Bronchial epithelial cell (primary cell): ENCODE data around the gene CBX5. TPM values are rescaled to one million over a fixed set of nuclear protein-coding genes. Genes with fewer than 3 reads are reported as not detected.

Source experiments
- DNase-seq: peaks from one replicate; pipeline ENCODE4 v3.0.0-alpha.2; 2010; ENCODE audit warnings: low read depth
- FAIRE-seq: peaks from 2 replicates; lab custom pipeline; 2011; peaks lifted over from hg19 to GRCh38; lab: Jason Lieb, UNC
- H3K27me3 ChIP-seq: 2 replicates; pipeline ENCODE4 v1.5.1; 2011; ENCODE audit warnings: low read length; ENCODE audit not compliant: control insufficient read depth, insufficient read depth
- H3K36me3 ChIP-seq: 2 replicates; pipeline ENCODE4 v1.5.1; 2011; ENCODE audit warnings: low read length; ENCODE audit not compliant: control insufficient read depth, insufficient read depth
- H3K4me3 ChIP-seq: 2 replicates; pipeline ENCODE4 v1.5.1; 2011; ENCODE audit warnings: mild to moderate bottlenecking, low read depth, low read length, control low read depth
- total RNA-seq: library from RNA; depleted of rRNA; stranded (reverse); fragments of >200 nt; gene quantifications from 2 replicates; pipeline ENCODE4 v1.2.1, GENCODE V29; 2014
- TF ChIP-seq, protein P1 (sequence below): IDR thresholded peaks from 2 replicates; pipeline ENCODE4 v1.5.1; 2011; ENCODE audit warnings: mild to moderate bottlenecking, moderate library complexity, low read length, control low read depth, inconsistent platforms; ENCODE audit not compliant: insufficient read depth, severe bottlenecking

The CBX5 gene
- total RNA-seq, 1 donor from 2014 or later: 13.2 TPM

DNA sequence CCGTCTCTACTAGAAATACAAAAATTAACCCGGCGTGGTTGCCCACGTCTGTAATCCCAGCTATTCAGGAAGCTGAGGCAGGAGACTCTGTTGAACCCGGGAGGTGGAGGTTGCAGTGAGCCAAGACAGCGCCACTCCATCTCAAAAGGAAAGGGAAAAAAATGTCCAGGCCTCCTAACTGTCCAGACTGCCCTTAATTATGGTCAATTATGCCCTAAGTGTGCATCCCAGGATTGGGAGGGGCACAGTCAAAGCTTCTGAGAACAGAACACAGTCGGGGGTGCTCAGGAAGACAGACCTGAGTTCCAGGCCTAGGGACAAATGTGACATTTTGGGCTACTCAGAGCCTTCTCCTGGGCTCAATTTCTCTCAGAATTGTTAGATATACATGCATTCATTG, 59.4 kb downstream of the CBX5 start:
- TF ChIP-seq, protein P1, sequence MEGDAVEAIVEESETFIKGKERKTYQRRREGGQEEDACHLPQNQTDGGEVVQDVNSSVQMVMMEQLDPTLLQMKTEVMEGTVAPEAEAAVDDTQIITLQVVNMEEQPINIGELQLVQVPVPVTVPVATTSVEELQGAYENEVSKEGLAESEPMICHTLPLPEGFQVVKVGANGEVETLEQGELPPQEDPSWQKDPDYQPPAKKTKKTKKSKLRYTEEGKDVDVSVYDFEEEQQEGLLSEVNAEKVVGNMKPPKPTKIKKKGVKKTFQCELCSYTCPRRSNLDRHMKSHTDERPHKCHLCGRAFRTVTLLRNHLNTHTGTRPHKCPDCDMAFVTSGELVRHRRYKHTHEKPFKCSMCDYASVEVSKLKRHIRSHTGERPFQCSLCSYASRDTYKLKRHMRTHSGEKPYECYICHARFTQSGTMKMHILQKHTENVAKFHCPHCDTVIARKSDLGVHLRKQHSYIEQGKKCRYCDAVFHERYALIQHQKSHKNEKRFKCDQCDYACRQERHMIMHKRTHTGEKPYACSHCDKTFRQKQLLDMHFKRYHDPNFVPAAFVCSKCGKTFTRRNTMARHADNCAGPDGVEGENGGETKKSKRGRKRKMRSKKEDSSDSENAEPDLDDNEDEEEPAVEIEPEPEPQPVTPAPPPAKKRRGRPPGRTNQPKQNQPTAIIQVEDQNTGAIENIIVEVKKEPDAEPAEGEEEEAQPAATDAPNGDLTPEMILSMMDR: no peak
- no peak for FAIRE-seq
- H3K36me3 ChIP-seq: no peaks in the 10 kb centered on the region
- no peak for DNase-seq
- H3K27me3 ChIP-seq: no peaks in the 10 kb centered on the region
- H3K4me3 ChIP-seq: no peak overlapping the region

DNA sequence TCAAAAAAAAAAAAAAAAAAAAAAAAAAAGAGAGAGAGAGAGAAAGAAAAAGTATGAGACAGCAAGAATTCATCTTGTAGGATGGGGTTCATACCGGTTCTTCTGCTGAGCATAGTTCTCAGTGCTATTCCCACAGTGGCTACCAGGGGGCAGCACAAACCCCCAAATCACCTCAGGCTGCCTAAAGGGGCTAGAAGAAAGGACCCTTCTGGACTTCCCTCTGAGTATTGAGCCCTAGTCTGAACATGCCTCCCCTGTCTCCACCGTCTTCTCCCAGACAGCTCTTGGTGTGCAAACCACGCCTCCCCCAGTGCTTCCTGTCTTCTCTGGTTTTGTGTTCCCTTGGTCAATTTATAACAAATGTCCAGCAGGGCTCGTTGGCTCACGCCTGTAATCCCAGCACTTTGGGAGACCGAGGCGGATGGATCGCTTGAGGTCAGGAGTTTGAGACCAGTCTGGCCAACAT, 59.8 kb downstream of the CBX5 start:
- DNase-seq: peak; percentile 74
- Histone ChIP-seq H3K4me3 (no peak overlapping the region), H3K27me3 (no peaks in the 10 kb centered on the region), H3K36me3 (no peaks in the 10 kb centered on the region)
- FAIRE-seq: no peak
- TF ChIP-seq, protein P1: peak; percentile 84

DNA sequence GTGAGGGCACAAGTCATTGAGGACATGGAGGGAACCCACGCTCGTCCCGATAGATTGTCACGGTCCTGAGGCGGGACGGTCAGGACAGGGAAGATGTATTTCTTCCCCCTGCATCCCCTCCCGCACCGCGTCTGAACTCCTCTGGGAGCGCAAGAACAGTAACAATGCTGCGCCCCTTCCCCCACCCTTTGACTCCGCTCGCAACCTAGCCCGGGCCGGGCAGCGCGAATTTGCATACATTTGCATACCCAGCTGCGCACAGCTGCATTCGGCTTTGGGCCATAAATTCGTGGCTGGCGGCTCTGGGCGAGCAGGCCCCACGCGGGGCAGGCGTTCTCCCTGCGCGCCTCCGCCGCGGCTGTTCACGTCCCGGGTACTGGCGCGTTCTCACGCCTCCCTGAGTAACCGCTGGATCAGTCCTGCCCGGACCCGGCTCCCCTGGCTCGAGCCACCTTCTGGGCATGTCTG, 62.1 kb downstream of the CBX5 start:
- no peaks in the 10 kb centered on the region for H3K27me3 ChIP-seq
- TF ChIP-seq, protein P1: no peak
- no peak for FAIRE-seq
- no peak for DNase-seq
- H3K36me3 ChIP-seq: no peaks in the 10 kb centered on the region
- H3K4me3 ChIP-seq: peak overlapping the region; percentile 25

DNA sequence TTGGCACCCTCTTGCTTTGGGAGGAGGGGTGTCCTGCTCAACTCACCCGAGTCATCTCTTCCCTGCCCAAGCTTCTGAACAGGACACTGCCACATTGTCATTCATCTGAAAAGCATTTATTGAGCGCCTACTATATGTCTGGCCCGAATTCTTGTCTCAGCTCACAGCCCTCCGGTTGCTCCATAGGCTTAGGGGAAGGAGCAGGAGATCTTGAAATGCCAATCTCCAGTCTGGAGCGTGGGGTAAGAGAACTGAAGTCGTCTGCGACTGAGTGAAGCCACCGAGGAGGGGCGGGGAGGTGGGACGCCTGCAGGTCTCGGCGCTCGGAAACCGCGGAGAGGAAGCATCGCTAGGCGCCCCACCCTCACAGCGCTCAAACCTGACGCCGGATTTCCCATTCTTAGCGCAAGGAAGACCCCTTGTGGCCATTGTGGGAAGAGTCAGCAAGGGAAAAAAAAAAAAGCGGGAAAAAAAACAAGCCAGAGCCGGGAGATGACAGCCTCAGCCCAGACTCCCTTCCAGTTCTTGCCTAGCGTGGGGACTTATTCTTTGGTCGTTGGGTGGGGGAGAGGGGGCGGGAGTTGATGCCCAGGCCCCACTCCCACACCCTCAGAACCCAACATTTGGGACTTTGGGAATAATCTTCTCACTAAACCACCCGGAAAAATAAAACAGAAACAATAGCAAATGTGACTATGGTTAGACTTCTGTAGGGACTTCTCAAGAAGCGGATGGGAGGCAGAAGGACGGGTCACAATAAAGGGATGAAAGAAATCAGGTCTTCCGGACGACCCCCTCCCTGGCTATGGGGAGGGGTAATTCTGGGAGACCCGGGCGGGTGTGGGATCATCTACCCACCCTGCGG, 62.9 kb downstream of the CBX5 start:
- Histone ChIP-seq H3K36me3 (no peaks in the 10 kb centered on the region), H3K4me3 (peak overlapping the region; percentile 25), H3K27me3 (no peaks in the 10 kb centered on the region)
- DNase-seq (peak; percentile 64), FAIRE-seq (no peak)
- TF ChIP-seq, protein P1: peak; percentile 78

DNA sequence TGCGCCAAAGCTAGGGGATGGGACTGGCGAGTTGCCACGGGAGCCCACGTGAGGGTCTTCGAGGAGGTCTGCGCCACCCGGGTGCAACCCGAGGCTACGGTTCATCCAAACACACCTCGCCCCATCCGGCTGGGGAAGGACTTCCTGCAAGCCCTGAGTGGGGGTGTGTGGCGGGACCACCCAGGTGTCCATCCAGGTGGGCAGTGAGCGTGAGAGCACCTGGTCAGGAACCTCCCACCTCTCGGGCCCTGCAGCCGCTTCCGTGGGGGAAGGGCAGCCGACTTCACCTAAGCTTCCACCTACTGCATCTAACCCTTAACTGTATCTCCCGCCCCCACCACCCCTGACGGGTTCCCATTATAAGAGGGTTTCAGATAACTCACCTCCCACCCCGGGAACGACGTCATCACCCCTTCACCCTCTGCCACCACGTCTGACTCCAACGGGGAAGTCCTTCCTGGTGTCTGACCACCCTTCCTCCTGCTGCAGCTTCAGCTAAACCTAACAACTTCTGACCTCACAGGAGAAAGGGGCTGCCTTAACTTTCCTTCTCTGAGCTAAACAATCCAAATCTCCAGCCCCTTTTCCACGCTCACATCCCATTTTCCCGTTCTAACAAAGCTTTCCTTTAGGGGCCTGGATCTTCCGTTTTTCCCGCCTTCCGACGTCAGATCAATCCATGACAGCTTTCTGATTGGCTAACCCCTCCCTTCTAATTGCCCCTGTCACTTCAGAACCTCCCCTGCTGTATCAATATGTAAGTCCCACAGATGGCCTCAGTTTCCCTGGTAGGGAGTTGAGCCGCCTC, 63.7 kb downstream of the CBX5 start:
- H3K36me3 ChIP-seq: no peaks in the 10 kb centered on the region
- FAIRE-seq (no peak), DNase-seq (no peak)
- no peak overlapping the region for H3K4me3 ChIP-seq
- TF ChIP-seq, protein P1: no peak
- H3K27me3 ChIP-seq: no peaks in the 10 kb centered on the region
